Stimulated activated CD8-positive, alpha-beta memory T cell treated with anti-CD3 and anti-CD28 coated beads, Interleukin-15, amount 100 ng/mL, for 24 hours (primary cell): ENCODE results near the gene PDIA3.
"Not testable (repeated sequence)": the region's sequence is repeated elsewhere in the genome, so short reads cannot be mapped to it uniquely, and the experiment has no call there.

Experiments
- DNase-seq: peaks from one replicate; pipeline ENCODE4 v3.0.0-alpha.2; 2020; ENCODE audit warnings: low read depth

The PDIA3 gene

DNA sequence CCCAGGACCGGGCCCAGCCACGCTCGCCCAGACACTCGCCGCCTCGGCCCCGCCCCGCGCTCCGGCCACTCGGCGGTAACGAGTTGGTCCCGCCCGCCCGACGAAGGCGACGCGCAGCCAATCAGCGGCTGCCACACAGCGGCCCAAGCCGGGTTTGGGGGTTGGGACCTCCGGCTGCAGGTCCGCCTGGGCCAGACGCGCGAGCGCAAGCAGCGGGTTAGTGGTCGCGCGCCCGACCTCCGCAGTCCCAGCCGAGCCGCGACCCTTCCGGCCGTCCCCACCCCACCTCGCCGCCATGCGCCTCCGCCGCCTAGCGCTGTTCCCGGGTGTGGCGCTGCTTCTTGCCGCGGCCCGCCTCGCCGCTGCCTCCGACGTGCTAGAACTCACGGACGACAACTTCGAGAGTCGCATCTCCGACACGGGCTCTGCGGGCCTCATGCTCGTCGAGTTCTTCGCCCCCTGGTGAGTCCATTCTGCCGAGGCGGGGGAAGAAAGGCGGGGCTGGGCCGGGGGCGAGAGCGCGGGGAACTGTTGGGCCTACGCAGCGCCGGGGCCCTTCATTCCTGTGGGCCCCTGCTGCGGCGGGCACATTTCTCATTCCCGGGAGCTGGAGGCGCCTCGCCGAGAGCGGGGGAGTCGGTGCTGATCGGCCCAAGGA is at the start of gene PDIA3:
Gene PDIA3 (plus strand): TSS at position 194 of the 658 bp plus-strand sequence. CDS start 102 bp downstream, at position 296.
- DNase-seq, result peak; percentile 79

DNA sequence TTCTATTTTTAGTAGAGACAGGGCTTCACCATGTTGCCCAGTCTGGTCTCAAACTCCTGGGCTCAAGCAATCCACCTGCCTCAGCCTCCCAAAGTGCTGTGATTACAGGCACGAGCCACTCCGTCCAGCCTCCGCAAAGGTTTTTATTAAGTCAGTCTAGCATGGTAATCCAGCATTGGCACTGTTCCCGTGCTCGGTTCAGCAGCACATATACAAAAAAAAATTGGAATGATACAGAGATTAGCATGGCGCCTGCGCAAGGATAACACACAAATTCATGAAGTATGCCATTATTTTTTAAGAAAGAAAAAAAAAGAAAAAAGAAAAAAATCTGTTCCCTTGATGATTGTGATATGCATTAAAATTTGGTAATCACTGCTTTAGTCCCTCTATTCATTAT is 44.1 kb upstream of the PDIA3 start:
- no peak for DNase-seq

DNA sequence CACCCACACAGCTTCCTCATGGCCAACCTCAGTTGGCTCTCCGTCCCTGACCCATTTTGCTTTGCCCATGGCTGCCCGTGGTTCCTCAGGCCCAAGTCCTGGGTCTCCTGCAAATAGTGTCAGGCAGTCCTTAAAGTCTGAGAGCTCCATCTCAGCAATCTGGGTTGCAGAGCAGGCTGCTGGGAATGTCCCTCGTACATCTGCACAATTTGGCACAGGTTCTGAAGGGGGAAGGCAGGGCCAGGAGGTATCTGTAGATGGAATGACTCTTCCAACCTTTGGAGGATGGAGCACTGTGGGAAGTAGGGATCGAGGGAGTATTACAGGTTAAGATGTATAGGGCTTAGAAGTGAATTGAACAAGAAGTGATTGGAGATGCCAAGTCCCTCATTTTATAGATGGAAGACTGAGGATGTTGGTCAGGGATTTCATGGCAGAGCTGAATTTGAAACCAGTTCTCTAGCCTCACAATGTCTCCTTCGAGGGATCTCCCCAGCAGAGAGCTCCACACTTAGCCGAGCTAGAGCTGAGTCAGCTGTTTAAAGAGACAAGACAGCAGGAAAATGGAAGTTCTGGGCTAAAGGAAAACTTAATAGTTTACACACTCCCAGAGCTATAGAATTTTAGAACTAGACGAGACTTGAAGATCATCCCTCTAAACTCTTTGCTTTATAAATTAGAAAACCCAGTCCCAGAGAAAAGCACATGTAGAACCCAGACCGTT is 43.4 kb upstream of the PDIA3 start:
- DNase-seq, result no peak

DNA sequence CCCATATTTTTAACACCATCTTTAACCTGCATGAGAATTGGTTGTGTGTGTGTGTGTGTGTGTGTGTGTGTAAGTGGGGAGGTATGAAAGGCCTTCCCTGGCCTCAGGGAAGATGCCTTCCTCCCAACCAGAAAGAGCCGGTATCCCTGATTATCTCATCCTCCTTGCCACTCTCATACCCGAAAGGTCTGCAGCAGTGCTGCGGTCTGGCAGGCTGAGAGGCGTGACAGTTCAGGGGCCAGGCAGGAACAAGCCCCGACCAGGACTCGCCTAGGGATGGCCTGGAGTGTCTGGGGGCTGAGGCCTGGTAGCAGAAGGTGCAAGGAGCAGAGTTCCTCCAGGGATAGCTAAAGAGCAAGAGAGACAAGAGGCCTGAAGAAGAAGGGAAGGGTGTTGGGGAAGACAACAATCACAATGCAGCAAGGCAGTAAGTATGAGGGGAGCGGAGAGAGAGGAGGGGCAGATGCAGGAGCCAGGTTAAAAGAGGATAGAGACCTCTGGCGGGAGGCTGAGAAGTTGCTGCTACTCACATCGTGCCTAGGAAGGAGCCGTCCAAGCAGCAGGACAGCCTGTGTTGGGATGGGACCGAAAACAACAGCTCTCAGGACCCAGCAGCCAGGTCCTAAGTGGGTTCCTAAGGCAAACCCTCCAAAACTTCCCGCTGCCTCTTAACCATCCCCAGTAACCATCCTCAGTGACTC is 35.7 kb upstream of the PDIA3 start:
- not testable (repeated sequence) for DNase-seq

DNA sequence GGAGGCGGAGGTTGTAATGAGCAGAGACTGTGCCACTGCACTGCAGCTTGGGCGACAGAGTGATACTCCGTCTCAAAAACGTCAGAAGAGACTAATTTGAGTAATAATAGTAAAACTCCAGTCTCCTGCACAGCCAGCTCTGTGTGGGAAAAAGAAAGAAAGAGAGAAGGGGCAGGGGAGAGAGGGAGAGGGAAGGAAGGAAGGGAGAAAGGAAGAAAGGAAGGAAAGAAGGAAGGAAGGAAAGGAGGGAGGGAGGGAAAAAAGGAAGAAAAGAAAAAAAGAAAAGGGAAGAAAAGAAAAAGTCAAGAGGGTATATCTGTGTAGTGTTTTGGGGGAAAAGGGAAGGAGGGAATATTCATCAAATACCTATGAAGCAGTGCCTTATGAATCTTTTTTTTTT is 23.1 kb upstream of the PDIA3 start:
- DNase-seq, result no peak

DNA sequence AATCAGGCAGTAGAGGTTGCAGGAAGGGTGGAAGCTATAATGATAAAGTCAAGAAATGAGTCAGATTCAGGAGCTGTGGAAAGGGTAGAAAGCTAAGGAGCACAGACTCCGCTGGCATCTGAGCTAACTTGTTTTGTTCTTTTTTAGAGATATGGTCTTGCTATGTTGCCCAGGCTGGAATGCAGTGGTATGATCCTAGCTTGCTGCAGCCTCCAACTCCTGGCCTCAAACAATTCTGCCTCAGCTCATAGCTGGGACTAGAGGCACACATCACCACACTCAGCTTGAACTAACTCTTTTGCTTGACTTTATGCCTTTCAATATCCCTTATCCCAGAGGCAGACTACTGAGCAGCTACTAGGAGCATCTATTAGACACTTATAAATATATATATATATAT is 19.9 kb upstream of the PDIA3 start:
- not testable (repeated sequence) for DNase-seq

DNA sequence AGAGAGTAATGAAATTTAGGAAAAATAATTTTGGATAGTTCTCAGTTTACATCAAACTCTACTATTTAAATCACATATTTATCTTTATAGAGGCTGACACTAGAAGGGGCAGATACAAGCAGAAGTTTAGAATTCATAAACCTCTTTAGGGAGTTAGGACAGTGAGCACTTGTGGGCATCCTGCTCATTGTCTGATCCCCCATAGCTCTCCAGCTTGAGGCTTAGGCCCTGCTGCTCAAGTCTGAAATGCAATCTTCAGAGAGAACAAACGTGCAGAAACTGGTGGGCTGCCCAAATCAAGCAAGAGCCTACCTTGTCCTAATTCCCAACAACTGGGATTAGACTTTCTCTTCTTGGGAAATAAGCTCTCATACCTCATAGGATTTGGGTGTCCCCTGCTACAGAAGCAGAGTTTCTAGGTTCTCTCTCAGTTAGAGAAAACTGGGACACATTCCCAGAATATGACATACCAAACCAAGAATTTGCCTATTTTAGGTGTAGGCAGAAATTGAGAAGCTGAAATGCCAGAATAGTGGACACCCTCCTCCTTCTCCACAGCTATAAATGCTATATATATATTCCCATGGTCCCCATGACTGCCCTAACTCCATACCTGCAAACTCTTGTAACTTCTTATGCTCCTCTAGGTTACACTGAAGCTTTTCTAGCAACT is 18.0 kb upstream of the PDIA3 start:
- DNase-seq, result not testable (repeated sequence)

DNA sequence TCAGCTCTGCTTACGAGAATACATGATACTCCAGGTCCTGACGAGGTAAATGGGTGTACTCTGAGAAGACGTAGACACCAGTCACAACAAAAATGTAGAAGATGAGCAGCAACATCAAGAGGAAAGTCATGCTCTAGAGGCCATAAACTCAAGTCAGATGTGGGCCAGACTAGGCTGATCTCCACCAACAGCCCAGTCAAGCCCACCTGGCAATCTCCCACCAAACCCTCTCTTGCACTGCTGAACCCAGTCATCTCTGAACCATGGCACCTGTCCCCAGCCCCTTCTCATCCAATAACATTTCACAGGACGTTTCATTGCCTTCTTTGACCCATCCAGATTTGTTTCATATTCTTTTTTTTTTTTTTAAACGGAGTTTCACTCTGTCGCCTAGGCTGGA is 10.8 kb upstream of the PDIA3 start:
- DNase-seq, result no peak

DNA sequence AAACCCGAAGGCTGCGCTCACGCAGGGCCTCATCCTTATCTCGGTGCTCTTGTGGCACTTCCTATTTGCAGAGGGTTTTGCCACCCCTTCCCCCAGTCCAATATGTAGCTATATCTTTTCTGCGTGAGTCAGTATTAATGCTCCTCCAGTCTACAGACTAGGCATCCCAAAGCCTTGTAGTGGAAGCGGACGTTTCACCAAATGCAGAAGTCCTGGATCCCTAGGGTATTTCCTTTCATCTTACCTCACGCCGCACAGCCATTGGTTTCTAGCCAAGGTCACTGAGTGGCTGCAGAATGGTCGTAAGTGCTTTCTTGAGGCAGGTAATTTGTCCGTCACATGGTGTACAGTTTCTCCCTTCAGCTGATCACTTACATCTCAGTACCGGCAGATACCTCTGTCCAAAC is 668 bp downstream of the PDIA3 start:
- not testable (repeated sequence) for DNase-seq

DNA sequence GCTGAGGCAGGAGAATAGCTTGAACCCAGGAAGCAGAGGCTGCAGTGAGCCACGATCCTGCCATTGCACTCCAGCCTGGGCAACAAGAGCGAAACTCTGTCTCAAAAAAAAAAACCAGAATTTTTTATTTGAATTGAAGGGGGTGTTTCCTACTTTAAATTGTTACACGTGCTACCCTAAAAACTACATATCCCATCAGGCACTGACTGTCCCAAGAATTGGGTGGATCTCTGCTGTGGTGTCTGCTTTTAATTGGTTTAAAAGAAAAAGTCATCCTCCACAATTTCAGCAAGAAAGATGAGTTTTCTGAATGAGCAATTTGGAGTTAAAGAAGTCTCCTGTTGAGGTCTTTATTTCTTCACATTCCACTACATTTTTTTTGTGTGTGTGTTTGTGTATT is 2.1 kb downstream of the PDIA3 start:
- DNase-seq, result no peak

DNA sequence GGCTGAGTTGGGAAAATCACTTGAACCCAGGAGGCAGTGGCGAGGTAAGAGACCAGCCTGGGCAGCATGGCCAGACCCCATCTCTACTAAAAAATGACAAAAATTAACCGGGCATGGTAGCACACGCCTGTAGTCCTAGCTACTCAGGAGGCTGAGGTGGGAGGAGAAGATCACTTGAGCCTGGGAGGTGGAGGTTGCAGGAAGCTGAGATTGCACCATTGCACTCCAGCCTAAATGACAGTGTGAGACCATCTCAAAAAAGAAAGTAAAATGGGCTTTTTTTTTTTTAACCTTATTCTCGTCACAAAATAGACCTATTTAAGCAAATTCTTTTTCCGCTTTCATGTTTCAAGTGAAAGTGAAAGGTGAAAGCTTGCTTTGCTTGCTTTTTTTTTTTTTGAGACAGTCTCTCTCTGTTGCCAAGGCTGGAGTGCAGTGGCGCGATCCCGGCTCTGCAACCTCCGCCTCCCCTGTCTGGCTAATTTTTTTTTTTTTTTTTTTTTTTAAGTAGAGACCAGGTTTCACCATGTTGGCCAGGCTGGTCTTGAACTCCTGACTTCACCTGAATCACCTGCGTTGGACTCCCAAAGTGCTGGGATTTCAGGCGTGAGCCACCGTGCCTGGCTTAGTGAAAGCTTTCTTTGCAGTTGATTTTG is 3.6 kb downstream of the PDIA3 start:
- no peak for DNase-seq

DNA sequence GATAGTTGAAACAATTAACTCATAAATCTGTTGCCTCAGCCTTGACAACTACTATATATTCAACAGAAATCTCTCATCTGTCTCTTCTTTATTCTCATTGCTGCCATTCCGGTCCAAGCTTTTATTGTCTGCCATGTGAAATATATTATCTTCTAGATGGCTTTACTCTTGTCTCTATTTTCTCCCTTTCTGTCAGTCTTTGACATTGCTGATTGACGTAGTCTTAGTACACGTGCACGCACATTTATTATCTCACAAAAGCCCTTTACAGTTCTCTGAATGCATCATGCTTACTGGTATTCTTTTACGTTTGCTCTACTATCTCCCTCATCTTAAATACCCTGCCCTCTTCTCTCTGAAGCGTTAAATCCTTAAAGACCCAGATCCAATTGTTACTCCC is 5.6 kb downstream of the PDIA3 start:
- DNase-seq, result no peak

DNA sequence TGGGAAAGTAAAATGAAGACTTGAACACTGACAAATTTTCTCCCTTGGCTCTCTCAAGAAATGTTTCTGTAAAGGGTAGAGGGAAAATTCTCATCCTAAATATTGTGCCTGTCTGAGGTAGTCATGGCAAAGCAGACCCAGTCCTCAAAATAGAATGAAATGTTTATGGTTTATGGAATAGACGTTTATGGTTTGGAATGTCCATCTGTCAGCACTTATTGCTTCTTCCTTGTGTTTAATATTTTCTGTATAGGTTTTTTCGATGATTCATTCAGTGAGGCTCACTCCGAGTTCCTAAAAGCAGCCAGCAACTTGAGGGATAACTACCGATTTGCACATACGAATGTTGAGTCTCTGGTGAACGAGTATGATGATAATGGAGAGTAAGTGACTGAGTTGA is 16.6 kb downstream of the PDIA3 start:
- DNase-seq, result no peak

DNA sequence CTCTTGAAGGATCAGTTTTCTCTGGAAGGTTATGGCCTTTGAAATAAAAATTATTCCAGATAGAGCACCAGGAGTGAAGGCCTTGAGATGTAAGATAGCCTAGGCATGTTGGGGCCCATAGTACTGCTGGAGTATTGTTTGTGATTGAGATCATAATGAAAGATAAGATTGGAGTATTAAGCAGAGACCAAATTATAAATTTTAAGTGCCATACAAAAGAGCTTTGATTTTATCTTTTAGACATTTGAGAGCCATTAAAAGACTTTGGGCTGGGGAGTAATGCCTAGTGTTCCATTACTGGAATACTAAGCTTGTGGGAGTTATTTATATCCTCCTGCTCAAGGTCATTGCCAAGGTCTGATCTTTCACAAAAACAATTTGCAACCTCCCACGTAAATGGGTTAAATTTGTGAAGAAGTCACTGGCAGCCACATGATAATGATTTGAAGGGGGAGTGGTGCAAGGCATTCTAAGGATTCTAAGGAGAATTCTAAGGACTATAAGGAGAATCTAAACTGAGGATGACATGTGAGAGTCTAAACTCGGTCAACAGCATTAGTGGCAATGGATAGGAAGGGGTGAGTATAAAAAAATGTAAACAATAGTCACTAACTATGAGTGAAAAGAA is 17.7 kb downstream of the PDIA3 start:
- DNase-seq, result no peak

DNA sequence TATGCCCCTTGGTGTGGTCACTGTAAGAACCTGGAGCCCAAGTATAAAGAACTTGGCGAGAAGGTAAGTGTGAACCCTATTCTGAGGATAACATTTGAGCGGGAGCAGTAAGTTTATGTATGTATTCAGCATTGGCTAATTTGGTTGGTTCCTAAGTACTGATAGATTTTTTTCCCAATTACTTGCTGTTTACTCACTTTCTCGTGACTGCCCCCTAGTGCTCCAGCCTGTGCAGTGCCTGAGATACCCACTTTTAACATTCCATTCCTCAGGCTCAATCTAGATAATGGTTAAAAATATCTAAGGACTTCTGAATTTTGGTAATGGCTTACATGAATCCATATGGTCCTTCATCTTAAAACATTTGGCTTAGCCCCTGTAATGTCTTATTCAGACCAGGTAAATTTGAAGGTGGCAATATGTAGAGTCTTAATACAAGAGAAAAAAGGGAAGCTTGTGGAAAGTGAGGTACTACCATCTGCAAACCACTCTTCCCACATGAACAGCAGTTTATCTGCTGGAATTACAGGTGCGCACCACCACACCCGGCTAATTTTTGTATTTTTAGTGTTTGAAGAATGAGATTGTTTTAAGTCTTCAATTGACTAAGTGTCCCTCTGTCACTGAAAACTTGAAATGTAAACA is 23.5 kb downstream of the PDIA3 start:
- DNase-seq, result no peak

DNA sequence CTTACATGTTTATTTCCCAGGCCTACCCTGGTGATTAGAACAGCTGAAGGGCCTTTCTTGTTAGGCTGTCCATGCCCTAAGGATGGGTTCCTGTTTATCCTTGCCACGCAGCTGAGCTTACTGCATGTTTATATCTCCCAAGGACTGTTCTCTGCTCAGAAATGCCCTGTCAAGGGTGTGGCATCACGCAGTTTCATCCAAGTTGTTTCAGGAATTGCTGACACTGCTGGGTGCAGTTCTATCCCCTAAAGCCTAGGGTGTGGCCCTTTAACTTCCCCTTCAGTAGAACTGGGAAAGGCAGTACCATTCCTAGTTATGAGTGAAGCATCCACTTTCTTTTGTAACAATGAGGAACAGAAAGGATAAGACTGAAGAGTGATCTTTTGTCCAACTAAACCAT is 25.6 kb downstream of the PDIA3 start:
- no peak for DNase-seq

DNA sequence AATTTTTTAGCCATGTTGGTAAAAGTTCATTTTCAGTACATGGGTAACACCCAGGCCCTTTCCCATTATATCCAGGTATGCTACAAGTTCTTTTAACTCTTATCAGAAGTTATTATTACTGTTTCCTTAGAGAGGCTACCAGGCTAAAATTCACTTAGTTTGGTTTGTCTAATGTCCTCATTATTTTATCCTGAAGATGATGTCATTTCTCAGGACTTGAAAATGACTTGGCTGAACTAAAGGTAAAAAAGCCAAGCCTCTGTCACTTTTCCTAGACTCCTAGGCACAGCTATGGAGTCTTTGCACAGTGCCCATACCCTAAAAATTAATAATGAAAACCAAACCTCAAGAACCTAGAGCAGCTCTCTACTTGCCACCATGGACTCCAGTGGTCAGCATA is 26.4 kb downstream of the PDIA3 start:
- DNase-seq, result no peak

DNA sequence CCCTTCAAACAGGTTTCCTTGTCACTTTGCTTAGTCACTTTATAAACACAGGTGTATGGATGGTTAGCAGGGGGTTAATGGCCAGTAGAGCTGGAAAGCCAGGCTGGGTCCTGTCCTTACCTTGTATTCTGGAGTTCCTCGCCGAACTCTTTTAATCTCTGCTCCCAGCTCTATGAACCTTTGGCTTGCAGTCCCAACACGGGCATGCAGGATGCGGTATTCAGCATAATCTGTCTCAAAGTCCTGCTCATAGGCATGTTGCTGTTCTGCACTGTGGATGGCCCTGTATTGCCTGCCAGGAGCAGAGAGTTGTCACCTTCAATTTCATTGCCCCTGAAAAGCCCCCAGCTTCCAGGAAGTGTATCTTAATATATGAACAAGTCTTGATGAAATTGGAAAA is 27.8 kb downstream of the PDIA3 start:
- DNase-seq, result no peak

DNA sequence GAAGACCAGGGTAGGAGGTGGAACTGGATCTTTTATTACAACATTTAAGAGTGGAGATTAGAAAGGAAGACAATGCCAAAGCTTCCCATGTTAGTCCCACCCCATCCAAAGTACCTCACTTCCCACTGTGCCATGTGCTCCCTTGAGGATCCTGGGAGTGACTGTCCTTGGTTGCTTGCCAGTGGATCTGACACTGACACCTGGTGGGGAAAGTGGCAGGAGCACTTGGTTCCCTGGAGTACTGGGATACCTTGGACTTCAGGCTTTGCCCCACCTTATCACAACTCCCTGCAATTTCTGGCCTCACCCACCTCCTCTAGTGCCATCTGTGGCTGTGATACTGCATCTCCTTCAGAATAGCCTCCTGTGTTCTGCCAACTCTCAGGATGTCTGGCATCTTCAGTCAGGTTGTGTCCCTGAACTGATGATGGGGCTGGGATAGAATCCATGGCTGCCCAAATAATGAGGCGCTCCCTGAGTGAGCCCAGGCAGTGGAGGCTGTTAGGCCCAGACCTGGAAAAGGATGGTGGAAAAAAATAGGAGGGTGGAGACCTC is 29.2 kb downstream of the PDIA3 start:
- DNase-seq, result no peak

DNA sequence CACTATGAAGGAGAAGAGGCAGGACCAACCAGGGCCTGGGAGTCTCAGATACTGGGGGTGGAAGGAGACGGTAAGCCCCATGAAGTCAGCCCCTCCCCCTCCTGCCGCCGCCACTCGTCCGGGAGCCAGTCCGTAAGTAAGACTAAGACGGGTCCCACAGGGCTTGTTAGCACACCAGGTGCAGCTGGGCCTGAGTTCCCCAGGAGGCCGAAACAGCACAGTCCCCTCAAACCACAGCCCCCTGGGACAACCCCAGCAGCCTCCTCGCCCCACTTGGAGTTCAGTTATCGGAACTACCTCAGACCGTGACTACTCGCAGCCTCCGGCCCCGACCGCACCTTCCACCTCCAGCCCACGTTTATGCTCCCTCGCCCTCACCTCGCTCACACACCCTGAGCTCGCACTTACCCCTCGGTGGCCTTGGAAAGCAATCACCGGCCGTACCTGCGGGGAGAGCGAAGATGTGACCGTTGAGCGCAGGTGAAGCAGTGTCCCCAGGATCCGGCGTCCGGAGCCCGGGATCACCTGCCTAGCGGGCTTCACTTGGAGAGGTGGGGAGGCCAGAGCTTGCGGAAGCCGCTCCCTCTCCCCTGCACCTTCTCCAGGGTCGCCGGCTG is 30.0 kb downstream of the PDIA3 start:
- no peak for DNase-seq
